Upper lobe of left lung (tissue), 4 donors: ENCODE data around the gene KRT81.
A peak's percentile ranks its signal among the peaks of the same experiment; 100 is the strongest.

Experiments used
- CTCF ChIP-seq, 6 experiments: fragments of 450-650 bp in 4 of 6; fragments of 200-600 bp in 2 of 6; sonication (generic) in 2 of 6; IDR thresholded peaks; one replicate each; pipeline ENCODE4 v1.5.1; 2016 to 2019; ENCODE audit warnings: antibody characterized with exemption in 6 of 6
- POLR2A ChIP-seq, 4 donors: fragments of 450-650 bp; IDR thresholded peaks; one replicate each; pipeline ENCODE4 v1.5.1; 2016 to 2017; ENCODE audit warnings: antibody characterized with exemption in 4 of 4, mild to moderate bottlenecking in 2 of 4
- POLR2AphosphoS5 ChIP-seq, 2 donors: sonication (generic); formaldehyde crosslinking; IDR thresholded peaks; one replicate each; pipeline ENCODE4 v1.5.1; 2017; ENCODE audit warnings: antibody characterized with exemption in 2 of 2

- TF ChIP-seq POLR2AphosphoS5 (IDR thresholded peaks at IDR 0.05) (no peak), POLR2A (IDR thresholded peaks at IDR 0.05) (peak in 1 of 4 donors; percentile 2), CTCF (IDR thresholded peaks at IDR 0.05) (no peak)
Observed at GRCh38 chr12:52308806-52309425, 17.6 kb upstream of the KRT81 start.
